A549 (cell line): ENCODE results near the gene KCNMA1. TPM values are rescaled to one million over a fixed set of nuclear protein-coding genes. Genes with fewer than 3 reads are reported as not detected.

ENCODE experiments used
- ATAC-seq, 2 experiments: fragments of 200-7000 bp in 1 of 2; fragments of >200 bp in 1 of 2; cut with Nextera tagmentation in 1 of 2; cut with Tn5 transposase in 1 of 2; 3 replicates each; pipeline versions ENCODE4 v1.8.0 to v1.9.1; 2018 to 2020; ENCODE audit warnings: mild to moderate bottlenecking in 1 of 2, moderate library complexity in 1 of 2
- CTCF ChIA-PET: fragments of 300-600 bp; sonication (Branson Sonifier 250); formaldehyde crosslinking; extraction: SDS; loops from one replicate; lab custom pipeline; 2021; ENCODE audit warnings: antibody characterized with exemption, inconsistent platforms; lab: Yijun Ruan, JAX
- POLR2A ChIA-PET: fragments of 350-600 bp; formaldehyde crosslinking; extraction: SDS; loops from one replicate; lab custom pipeline; 2021; ENCODE audit warnings: antibody characterized with exemption, inconsistent platforms; lab: Yijun Ruan, JAX
- DNase-seq, 2 experiments: peaks; one replicate each; pipeline versions ENCODE4 v3.0.0 to v3.0.0-alpha.2; 2011 to 2016; ENCODE audit warnings: low read depth in 1 of 2, low spot score in 1 of 2
- FAIRE-seq: peaks from 2 replicates; lab custom pipeline; 2011; peaks lifted over from hg19 to GRCh38; lab: Jason Lieb, UNC
- H3K27ac ChIP-seq, 2 experiments: fragments of >200 bp; sonication (Bioruptor Twin); formaldehyde crosslinking; 3 replicates each; pipeline ENCODE4 v1.5.1; 2016 to 2017
- H3K4me1 ChIP-seq: fragments of >200 bp; sonication (Bioruptor Twin); formaldehyde crosslinking; 3 replicates; pipeline ENCODE4 v1.6.1; 2016
- H3K4me2 ChIP-seq: fragments of >200 bp; sonication (Bioruptor Twin); formaldehyde crosslinking; 3 replicates; pipeline ENCODE4 v1.6.1; 2016
- H3K4me3 ChIP-seq: fragments of >200 bp; sonication (Bioruptor Twin); formaldehyde crosslinking; 3 replicates; pipeline ENCODE4 v1.5.1; 2016
- H3K9me3 ChIP-seq: fragments of >200 bp; sonication (Bioruptor Twin); formaldehyde crosslinking; 3 replicates; pipeline ENCODE4 v1.6.1; 2016
- CBX2 ChIP-seq: fragments of 200-600 bp; sonication (generic); IDR thresholded peaks from 2 replicates; pipeline ENCODE4 v1.6.1; 2016; ENCODE audit warnings: low read depth, mild to moderate bottlenecking, borderline replicate concordance
- CBX8 ChIP-seq: fragments of 200-600 bp; sonication (generic); IDR thresholded peaks from 2 replicates; pipeline ENCODE4 v1.6.1; 2016
- CEBPB ChIP-seq, 2 experiments: fragments of >200 bp in 1 of 2; sonication (Bioruptor Twin) in 1 of 2; formaldehyde crosslinking in 1 of 2; IDR thresholded peaks; 2 replicates each; pipeline ENCODE4 v1.6.1; 2012 to 2016
- CHD2 ChIP-seq: fragments of 150-350 bp; IDR thresholded peaks from 2 replicates; pipeline ENCODE4 v1.6.1; 2014; ENCODE audit warnings: low read length; ENCODE audit not compliant: partially characterized antibody
- CHD4 ChIP-seq: fragments of 200-600 bp; sonication (generic); IDR thresholded peaks from 2 replicates; pipeline ENCODE4 v1.6.1; 2016; ENCODE audit warnings: antibody characterized with exemption, mild to moderate bottlenecking, borderline replicate concordance
- EP300 ChIP-seq, 2 experiments: fragments of >200 bp; sonication (Bioruptor Twin); formaldehyde crosslinking; IDR thresholded peaks; 2 replicates in 1 of 2; 3 replicates in 1 of 2; pipeline ENCODE4 v1.6.1; 2016 to 2017
- ESRRA ChIP-seq: fragments of 150-350 bp; IDR thresholded peaks from 2 replicates; pipeline ENCODE4 v1.6.1; 2014; ENCODE audit warnings: mild to moderate bottlenecking, low read length, borderline replicate concordance
- HES2 ChIP-seq: fragments of >200 bp; sonication (Bioruptor Twin); formaldehyde crosslinking; IDR thresholded peaks from 2 replicates; pipeline ENCODE4 v1.6.1; 2016
- HEYL ChIP-seq: fragments of 250-450 bp; sonication (Bioruptor Pico); IDR thresholded peaks from 2 replicates; pipeline ENCODE4 v1.8.0; 2021; ENCODE audit warnings: mild to moderate bottlenecking, moderate library complexity
- HOXA7 ChIP-seq: fragments of 250-450 bp; sonication (Bioruptor Pico); IDR thresholded peaks from 2 replicates; pipeline ENCODE4 v1.5.0; 2020; ENCODE audit warnings: mild to moderate bottlenecking, moderate library complexity
- HOXB13 ChIP-seq: fragments of 250-450 bp; sonication (Bioruptor Pico); IDR thresholded peaks from 2 replicates; pipeline ENCODE4 v1.5.0; 2020; ENCODE audit warnings: low read depth, mild to moderate bottlenecking, moderate library complexity
- HOXB5 ChIP-seq: fragments of 250-450 bp; sonication (Bioruptor Pico); IDR thresholded peaks from 2 replicates; pipeline ENCODE4 v1.5.0; 2020; ENCODE audit warnings: mild to moderate bottlenecking, moderate library complexity
- JUN ChIP-seq, 2 experiments: fragments of >200 bp; sonication (Bioruptor Twin); formaldehyde crosslinking; IDR thresholded peaks; 2 replicates in 1 of 2; 3 replicates in 1 of 2; pipeline ENCODE4 v1.6.1; 2016 to 2017
- KDM1A ChIP-seq: fragments of 200-600 bp; sonication (generic); IDR thresholded peaks from 2 replicates; pipeline ENCODE4 v1.6.1; 2016; ENCODE audit warnings: low read depth, mild to moderate bottlenecking
- MAFK ChIP-seq: fragments of 450-650 bp; IDR thresholded peaks from 2 replicates; pipeline ENCODE4 v1.6.1; 2014; ENCODE audit not compliant: partially characterized antibody
- MAX ChIP-seq: IDR thresholded peaks from 2 replicates; pipeline ENCODE4 v1.6.1; 2012
- MYC ChIP-seq: IDR thresholded peaks from 2 replicates; pipeline ENCODE4 v1.6.1; 2012; ENCODE audit warnings: mild to moderate bottlenecking, inconsistent platforms, low read length, improper control_type of control experiment, borderline replicate concordance
- NR3C1 ChIP-seq: fragments of >200 bp; sonication (Bioruptor Twin); formaldehyde crosslinking; IDR thresholded peaks from 3 replicates; pipeline ENCODE4 v1.6.1; 2017
- PBX3 ChIP-seq: IDR thresholded peaks from 2 replicates; pipeline ENCODE4 v1.6.1; 2012
- PHF8 ChIP-seq: fragments of 200-600 bp; sonication (generic); IDR thresholded peaks from 2 replicates; pipeline ENCODE4 v1.6.1; 2016; ENCODE audit warnings: low read depth, mild to moderate bottlenecking, antibody characterized with exemption, moderate library complexity, borderline replicate concordance
- RAD21 ChIP-seq, 2 experiments: fragments of >200 bp in 1 of 2; sonication (Bioruptor Twin) in 1 of 2; formaldehyde crosslinking in 1 of 2; IDR thresholded peaks in 1 of 2; conservative IDR thresholded peaks in 1 of 2; 2 replicates in 1 of 2; 3 replicates in 1 of 2; pipeline ENCODE4 v1.6.1; 2012 to 2018; ENCODE audit warnings: inconsistent platforms in 1 of 2
- RARB ChIP-seq: fragments of 250-450 bp; sonication (Bioruptor Pico); IDR thresholded peaks from 2 replicates; pipeline ENCODE4 v1.8.0; 2021; ENCODE audit warnings: mild to moderate bottlenecking, moderate library complexity
- REST ChIP-seq: fragments of 200-600 bp; sonication (generic); IDR thresholded peaks from 2 replicates; pipeline ENCODE4 v1.6.1; 2016; ENCODE audit warnings: antibody characterized with exemption, mild to moderate bottlenecking, moderate library complexity
- RFX5 ChIP-seq: fragments of 450-650 bp; IDR thresholded peaks from 2 replicates; pipeline ENCODE4 v1.7.1; 2014; ENCODE audit warnings: antibody characterized with exemption, mild to moderate bottlenecking, moderate library complexity
- SREBF2 ChIP-seq: fragments of 450-650 bp; IDR thresholded peaks from 2 replicates; pipeline ENCODE4 v1.6.1; 2014; ENCODE audit warnings: mild to moderate bottlenecking, moderate library complexity
- USF2 ChIP-seq: fragments of 450-650 bp; IDR thresholded peaks from 2 replicates; pipeline ENCODE4 v1.6.1; 2014; ENCODE audit warnings: antibody characterized with exemption
- ZFP36 ChIP-seq: fragments of 450-650 bp; IDR thresholded peaks from 2 replicates; pipeline ENCODE4 v1.6.1; 2014; ENCODE audit warnings: borderline replicate concordance; ENCODE audit not compliant: partially characterized antibody
- WGBS: methylation state at CpG from one replicate; pipeline ENCODE4 v1.1.6; 2017; ENCODE audit errors: missing lambda C conversion rate; 5-methylcytosine and 5-hydroxymethylcytosine counted together
- polyA plus RNA-seq, 4 experiments: library from polyadenylated mRNA; depleted of rRNA in 3 of 4; stranded (reverse); fragments of >200 nt; fragmentation: RNase III in 1 of 4; extraction: RNeasy Plus Mini Kit Qiagen cat#74134 plus additional on column Dnase treatment in 1 of 4; gene quantifications; 2 replicates in 3 of 4; 3 replicates in 1 of 4; pipeline ENCODE4 v1.2.3, GENCODE V29; 2011 to 2017

The KCNMA1 gene
- polyA plus RNA-seq, 2 of the 4 experiments (the other 2 are of a cell fraction) = 14.9 to 30.6 TPM

GRCh38 chr10:77261146-77261545 lies 376.5 kb downstream of the KCNMA1 start:
- no peak for FAIRE-seq
- POLR2A ChIA-PET = no interaction called here

GRCh38 chr10:77259171-77259874 lies 378.3 kb downstream of the KCNMA1 start:
- TF ChIP-seq RAD21 (conservative IDR thresholded peaks at IDR 0.05 in 1 of 2, IDR thresholded peaks at IDR 0.05 in 1 of 2) (no peak), RARB (CRISPR knock-in tag) (no peak)
- ChIA-PET CTCF (interaction anchor here (1.5 kb wide), 1 partner anchor 86 kb away, joined by 4 read pairs; no protein-coding TSS in a partner anchor), POLR2A (no interaction called here)
- WGBS = 71% methylated on average over 4 of the region's 4 CpGs
- no peak overlapping the region for H3K4me2 ChIP-seq
- H3K27ac ChIP-seq = no peak overlapping the region
- H3K4me1 ChIP-seq = peaks cover 11% of the 10 kb centered on the region
- no peak overlapping the region for H3K4me3 ChIP-seq
- DNase-seq (no peak), FAIRE-seq (no peak), ATAC-seq (no peak)
- no peaks in the 10 kb centered on the region; the same call in 2 of the 3 replicates for H3K9me3 ChIP-seq

More at GRCh38 chr10:77261146-77261545, 376.5 kb downstream of the KCNMA1 start:
- Histone ChIP-seq H3K4me2 (no peak overlapping the region), H3K9me3 (no peaks in the 10 kb centered on the region; the same call in 2 of the 3 replicates), H3K27ac (no peak overlapping the region), H3K4me1 (no peaks in the 10 kb centered on the region), H3K4me3 (no peak overlapping the region)
- WGBS = 92% methylated on average over 3 of the region's 3 CpGs
- ATAC-seq (no peak), DNase-seq (no peak)
- CTCF ChIA-PET = interaction anchor here (0.7 kb wide), 1 partner anchor 117 kb away, joined by 3 read pairs; no protein-coding TSS in a partner anchor
- TF ChIP-seq HEYL (CRISPR knock-in tag) (no peak), RFX5 (no peak), RAD21 (conservative IDR thresholded peaks at IDR 0.05 in 1 of 2, IDR thresholded peaks at IDR 0.05 in 1 of 2) (no peak), MAX (no peak), ZFP36 (no peak), REST (no peak), PHF8 (no peak), EP300 (IDR thresholded peaks at IDR 0.05) (no peak), NR3C1 (no peak), MAFK (no peak), HES2 (no peak), JUN (IDR thresholded peaks at IDR 0.05) (no peak), HOXB13 (CRISPR knock-in tag) (no peak), CBX2 (no peak)

- ChIA-PET POLR2A (no interaction called here), CTCF (interaction anchor here (0.7 to 12.1 kb wide), 6 partner anchors 10 to 455 kb away, joined by 3 to 169 read pairs (median 4); partner anchors contain the start of gene KCNMA1)
- ATAC-seq (no peak), FAIRE-seq (no peak), DNase-seq (no peak)
- Histone ChIP-seq H3K27ac (peak overlapping the region in 1 of 2 experiments; percentile 9; a peak in 2 of 6 replicates), H3K4me3 (no peak overlapping the region), H3K9me3 (no peaks in the 10 kb centered on the region; the same call in 2 of the 3 replicates), H3K4me2 (no peak overlapping the region), H3K4me1 (peaks cover 18% of the 10 kb centered on the region)
- WGBS = 84% methylated on average over 2 of the region's 2 CpGs
- TF ChIP-seq CBX8 = no peak
- no peak for TF ChIP-seq CBX2
- TF ChIP-seq CEBPB (IDR thresholded peaks at IDR 0.05) = no peak
- TF ChIP-seq USF2 = no peak
- no peak for TF ChIP-seq CHD2
- no peak for TF ChIP-seq KDM1A
- no peak for TF ChIP-seq PHF8
- no peak for TF ChIP-seq MYC
- TF ChIP-seq PBX3 = no peak
- TF ChIP-seq MAFK = no peak
- TF ChIP-seq RFX5 = no peak
- no peak for TF ChIP-seq JUN (IDR thresholded peaks at IDR 0.05)
- no peak for TF ChIP-seq HOXB13 (CRISPR knock-in tag)
- TF ChIP-seq SREBF2 = no peak
- TF ChIP-seq HOXB5 (CRISPR knock-in tag) = no peak
- TF ChIP-seq CHD4 = no peak
- TF ChIP-seq ESRRA = no peak
- no peak for TF ChIP-seq HOXA7 (CRISPR knock-in tag)
- no peak for TF ChIP-seq NR3C1
Observed at GRCh38 chr10:77256346-77256745, 381.3 kb downstream of the KCNMA1 start.
